GM10248 (cell line): ENCODE measurements around the gene ANTXR1.

Experiments used
- CTCF ChIA-PET: fragments of 300-600 bp; sonication (Branson Sonifier 250); formaldehyde crosslinking; extraction: SDS; loops from one replicate; lab custom pipeline; 2021; ENCODE audit warnings: antibody characterized with exemption; lab: Yijun Ruan, JAX
- POLR2A ChIA-PET: fragments of 350-650 bp; sonication (Branson Sonifier 250); formaldehyde crosslinking; extraction: SDS; loops from one replicate; lab custom pipeline; 2020; ENCODE audit warnings: antibody characterized with exemption; lab: Yijun Ruan, JAX
- DNase-seq: peaks from one replicate; pipeline ENCODE4 v3.0.0; 2012; ENCODE audit errors: extremely low spot score
- CTCF ChIP-seq: IDR thresholded peaks from 2 replicates; pipeline ENCODE4 v1.5.1; 2012; ENCODE audit warnings: mild to moderate bottlenecking, low read depth; ENCODE audit errors: extremely low read depth, missing control alignments, control extremely low read depth

Gene ANTXR1

DNA sequence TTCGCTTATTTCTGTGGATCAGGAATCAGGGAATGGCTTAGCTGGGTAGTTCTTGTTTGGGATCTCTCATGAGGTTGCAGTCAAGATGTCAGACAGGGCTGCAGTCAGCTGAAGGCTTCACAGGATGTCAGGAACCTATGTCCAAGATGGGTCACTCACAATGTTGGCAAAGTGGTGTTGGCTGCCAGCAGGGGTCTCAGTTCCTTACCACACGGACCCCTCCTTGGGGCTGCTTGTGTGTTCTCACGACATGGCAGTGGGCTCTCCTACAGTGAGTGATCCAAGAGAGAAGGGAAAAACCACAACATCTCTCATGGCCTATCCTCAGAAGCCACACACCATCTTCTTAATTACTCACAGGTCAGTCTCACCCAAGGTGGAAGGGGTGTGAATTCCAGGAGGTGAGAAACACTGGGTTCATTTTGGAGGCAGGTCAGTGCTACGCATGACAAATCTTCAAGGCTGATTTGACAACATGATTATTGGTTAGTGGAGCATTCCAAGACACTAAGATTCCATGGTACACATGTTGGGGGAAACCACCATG, 1.3 kb upstream of the ANTXR1 start:
- no peak for DNase-seq
- ChIA-PET POLR2A (no interaction called here), CTCF (interaction anchor here (0.9 to 1.8 kb wide), 4 partner anchors 13 to 294 kb away, joined by 3 to 5 read pairs (median 4); no protein-coding TSS in a partner anchor)
- no peak for TF ChIP-seq CTCF

DNA sequence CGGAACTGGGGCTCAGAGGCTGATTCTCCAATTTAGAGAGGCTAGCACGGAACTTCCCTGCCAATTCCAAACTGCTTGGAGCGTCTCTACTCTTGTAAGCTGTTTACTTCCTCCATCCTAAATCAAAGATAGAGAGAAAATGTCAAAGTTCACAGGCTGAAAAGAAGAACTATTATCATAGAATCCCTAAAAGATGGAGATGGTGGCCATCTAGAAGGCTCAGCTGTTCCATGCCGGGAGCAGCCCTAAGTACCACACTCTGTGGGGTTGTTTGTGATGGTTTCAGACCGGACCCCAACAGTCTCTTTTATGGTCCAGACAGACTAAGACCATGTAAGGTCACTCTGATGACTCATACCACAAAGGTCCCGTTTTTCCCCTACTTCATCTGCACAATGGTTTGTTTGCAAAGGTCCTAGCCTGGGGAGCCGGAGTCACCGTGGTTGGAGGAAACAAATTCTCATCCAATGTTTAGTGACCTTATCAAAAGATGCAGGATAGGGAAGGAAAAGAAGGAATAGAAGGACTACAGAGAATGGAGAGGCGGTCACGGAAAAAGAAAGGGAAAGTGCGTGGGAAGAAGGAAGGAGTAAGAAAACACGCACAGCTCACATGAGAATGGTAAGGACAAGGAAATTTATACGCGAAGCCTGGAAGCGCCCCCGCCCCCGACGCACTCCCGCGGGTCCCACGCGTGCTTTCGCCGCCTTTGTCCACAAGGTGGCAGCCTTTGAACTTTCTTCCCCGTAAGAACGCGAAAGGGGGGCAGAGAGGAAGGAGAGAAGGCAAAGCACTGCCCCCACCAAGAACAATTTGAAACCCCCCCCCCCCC, 453 bp upstream of the ANTXR1 start:
- TF ChIP-seq CTCF: peak; percentile 72
- ChIA-PET POLR2A (no interaction called here), CTCF (interaction anchor here (0.9 to 1.8 kb wide), 5 partner anchors 10 to 545 kb away, joined by 3 to 5 read pairs (median 3); partner anchors contain the start of genes APLF and FBXO48)
- peak; percentile 59 for DNase-seq

GRCh38 chr2:69013840-69014821, 1.2 kb downstream of the ANTXR1 start:
- DNase-seq: no peak
- ChIA-PET POLR2A (no interaction called here), CTCF (interaction anchor here (0.7 to 1.5 kb wide), 3 partner anchors 10 to 551 kb away, joined by 3 to 4 read pairs (median 3); no protein-coding TSS in a partner anchor)
- no peak for TF ChIP-seq CTCF

GRCh38 chr2:69017080-69017479, 4.1 kb downstream of the ANTXR1 start:
- DNase-seq: no peak
- no peak for TF ChIP-seq CTCF

GRCh38 chr2:69017835-69018234, 4.9 kb downstream of the ANTXR1 start:
- POLR2A ChIA-PET: no interaction called here
- no peak for TF ChIP-seq CTCF
- no peak for DNase-seq
- CTCF ChIA-PET: interaction anchor here (1.1 kb wide), 1 partner anchor 14 kb away, joined by 3 read pairs; no protein-coding TSS in a partner anchor

More at GRCh38 chr2:69017080-69017479, 4.1 kb downstream of the ANTXR1 start:
- POLR2A ChIA-PET: no interaction called here
- CTCF ChIA-PET: interaction anchor here (1.1 kb wide), 1 partner anchor 15 kb away, joined by 3 read pairs; no protein-coding TSS in a partner anchor
